Glutamatergic neuron (in vitro differentiated cells): ENCODE results near the gene HIC1. TPM values are rescaled to one million over a fixed set of nuclear protein-coding genes. Genes with fewer than 3 reads are reported as not detected.

Experiments
- DNase-seq: peaks from one replicate; pipeline ENCODE4 v3.0.0; 2022
- H3K27ac Mint-ChIP-seq: one replicate; pipeline ENCODE4 v1.8.0; 2020; ENCODE audit warnings: mild to moderate bottlenecking, mixed read lengths, inconsistent platforms; ENCODE audit not compliant: unreplicated experiment
- H3K27me3 Mint-ChIP-seq: one replicate; pipeline ENCODE4 v1.8.0; 2020; ENCODE audit warnings: mild to moderate bottlenecking, moderate library complexity, mixed read lengths, inconsistent platforms; ENCODE audit not compliant: unreplicated experiment
- H3K36me3 Mint-ChIP-seq: one replicate; pipeline ENCODE4 v1.8.0; 2020; ENCODE audit warnings: mild to moderate bottlenecking, mixed read lengths, inconsistent platforms; ENCODE audit not compliant: unreplicated experiment
- H3K4me1 Mint-ChIP-seq: one replicate; pipeline ENCODE4 v1.8.0; 2020; ENCODE audit warnings: mild to moderate bottlenecking, low read depth, mixed read lengths, inconsistent platforms; ENCODE audit not compliant: unreplicated experiment
- H3K4me3 Mint-ChIP-seq: one replicate; pipeline ENCODE4 v1.8.0; 2020; ENCODE audit warnings: mild to moderate bottlenecking, mixed read lengths, inconsistent platforms; ENCODE audit not compliant: unreplicated experiment
- H3K9me3 Mint-ChIP-seq: one replicate; pipeline ENCODE4 v1.8.0; 2020; ENCODE audit warnings: mild to moderate bottlenecking, moderate library complexity, mixed read lengths, inconsistent platforms; ENCODE audit not compliant: unreplicated experiment
- total RNA-seq: library from RNA; stranded (reverse); fragmentation: NEBNext Ultra II Directional; extraction: Animal tissue kit (Norgen Biotek cat#: 25700); gene quantifications from one replicate; pipeline ENCODE4 v1.2.1, GENCODE V29; 2021; ENCODE audit not compliant: unreplicated experiment
- TF ChIP-seq, protein P1 (sequence below): fragments of 200-600 bp; sonication (generic); IDR thresholded peaks from one replicate; pipeline ENCODE4 v1.5.0; 2021; ENCODE audit not compliant: partially characterized antibody, unreplicated experiment

Gene HIC1
- total RNA-seq, 1 donor from 2014 or later: 2.5 TPM

DNA sequence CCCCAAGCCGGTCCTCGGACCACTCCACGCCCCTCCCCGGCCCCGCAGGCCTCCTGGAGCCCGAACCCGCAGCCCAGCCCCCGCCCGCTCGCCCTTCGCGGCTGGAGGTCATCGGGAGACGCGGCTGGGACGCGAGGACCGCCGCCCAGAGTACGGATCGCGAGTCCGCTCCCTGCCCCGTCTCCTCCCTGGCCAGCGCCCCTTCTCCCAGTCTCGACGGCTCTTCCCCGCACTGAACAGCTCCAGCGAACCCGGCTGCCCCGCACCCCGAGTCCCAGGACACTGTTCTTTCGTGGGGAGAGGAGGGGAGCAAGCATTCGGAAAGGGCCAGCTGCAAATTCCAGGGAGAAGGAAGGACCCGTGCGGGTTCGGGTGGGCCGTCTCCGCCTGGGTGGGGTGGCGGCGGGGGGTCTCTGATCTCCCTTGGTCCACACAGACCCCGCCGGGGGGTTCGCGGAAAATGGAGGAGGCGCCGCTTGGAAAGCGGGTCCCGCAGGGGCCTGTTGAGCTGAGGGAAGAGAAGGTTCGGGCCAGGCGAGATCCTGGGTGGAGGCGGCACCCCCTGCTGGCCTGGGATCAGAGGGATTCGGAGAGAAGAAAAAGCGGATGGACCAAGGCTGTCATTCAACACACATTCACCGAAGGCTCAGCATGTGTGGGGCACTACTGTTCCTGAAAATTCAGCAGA is 29.1 kb upstream of the HIC1 start:
- H3K9me3 Mint-ChIP-seq: peaks cover 6% of the 10 kb centered on the region
- H3K27ac Mint-ChIP-seq: peak overlapping the region; percentile 7
- TF ChIP-seq, protein P1, sequence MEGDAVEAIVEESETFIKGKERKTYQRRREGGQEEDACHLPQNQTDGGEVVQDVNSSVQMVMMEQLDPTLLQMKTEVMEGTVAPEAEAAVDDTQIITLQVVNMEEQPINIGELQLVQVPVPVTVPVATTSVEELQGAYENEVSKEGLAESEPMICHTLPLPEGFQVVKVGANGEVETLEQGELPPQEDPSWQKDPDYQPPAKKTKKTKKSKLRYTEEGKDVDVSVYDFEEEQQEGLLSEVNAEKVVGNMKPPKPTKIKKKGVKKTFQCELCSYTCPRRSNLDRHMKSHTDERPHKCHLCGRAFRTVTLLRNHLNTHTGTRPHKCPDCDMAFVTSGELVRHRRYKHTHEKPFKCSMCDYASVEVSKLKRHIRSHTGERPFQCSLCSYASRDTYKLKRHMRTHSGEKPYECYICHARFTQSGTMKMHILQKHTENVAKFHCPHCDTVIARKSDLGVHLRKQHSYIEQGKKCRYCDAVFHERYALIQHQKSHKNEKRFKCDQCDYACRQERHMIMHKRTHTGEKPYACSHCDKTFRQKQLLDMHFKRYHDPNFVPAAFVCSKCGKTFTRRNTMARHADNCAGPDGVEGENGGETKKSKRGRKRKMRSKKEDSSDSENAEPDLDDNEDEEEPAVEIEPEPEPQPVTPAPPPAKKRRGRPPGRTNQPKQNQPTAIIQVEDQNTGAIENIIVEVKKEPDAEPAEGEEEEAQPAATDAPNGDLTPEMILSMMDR: peak; percentile 73
- no peaks in the 10 kb centered on the region for H3K36me3 Mint-ChIP-seq
- H3K4me1 Mint-ChIP-seq: peaks cover 13% of the 10 kb centered on the region
- DNase-seq: peak; percentile 90
- peak overlapping the region; percentile 85 for H3K4me3 Mint-ChIP-seq
- H3K27me3 Mint-ChIP-seq: peaks cover 9% of the 10 kb centered on the region

DNA sequence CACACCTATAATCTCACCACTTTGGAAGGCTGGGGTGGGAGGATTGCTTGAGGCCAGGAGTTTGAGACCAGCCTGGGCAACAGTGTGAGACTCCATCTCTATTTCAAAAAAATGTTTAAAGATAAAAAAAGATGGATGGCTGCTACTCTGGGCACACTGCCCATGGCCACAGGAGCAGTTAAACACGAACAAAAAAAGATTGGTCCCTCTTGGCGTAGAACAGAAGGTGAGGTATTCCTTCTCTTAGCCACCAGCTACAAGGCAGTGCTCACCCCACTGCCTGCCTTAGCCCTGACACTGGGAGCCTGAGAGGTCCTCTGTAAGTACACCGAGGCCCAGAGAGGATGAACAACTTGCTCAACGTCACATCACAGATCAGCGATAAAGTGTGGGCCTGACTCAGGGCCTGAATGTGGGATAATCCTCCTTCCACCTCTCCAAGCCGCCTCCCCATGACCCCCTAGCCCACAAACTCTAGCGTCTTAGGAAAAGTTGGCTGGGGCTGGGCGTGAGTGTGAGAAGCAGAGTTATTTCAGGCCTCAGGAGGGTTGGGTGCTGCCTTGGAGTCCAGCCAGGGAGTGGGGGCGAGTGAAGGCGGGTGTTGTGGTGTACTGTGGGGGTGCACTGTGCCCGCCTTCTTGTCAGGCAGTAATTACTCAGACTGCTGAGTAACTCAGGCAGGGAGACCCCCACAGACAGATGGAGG is 27.2 kb upstream of the HIC1 start:
- Mint-ChIP-seq H3K36me3 (no peaks in the 10 kb centered on the region), H3K27me3 (peaks cover 9% of the 10 kb centered on the region), H3K4me3 (peak overlapping the region; percentile 32), H3K9me3 (peaks cover 4% of the 10 kb centered on the region), H3K27ac (no peak overlapping the region), H3K4me1 (peaks cover 10% of the 10 kb centered on the region)
- TF ChIP-seq, protein P1: no peak
- no peak for DNase-seq

DNA sequence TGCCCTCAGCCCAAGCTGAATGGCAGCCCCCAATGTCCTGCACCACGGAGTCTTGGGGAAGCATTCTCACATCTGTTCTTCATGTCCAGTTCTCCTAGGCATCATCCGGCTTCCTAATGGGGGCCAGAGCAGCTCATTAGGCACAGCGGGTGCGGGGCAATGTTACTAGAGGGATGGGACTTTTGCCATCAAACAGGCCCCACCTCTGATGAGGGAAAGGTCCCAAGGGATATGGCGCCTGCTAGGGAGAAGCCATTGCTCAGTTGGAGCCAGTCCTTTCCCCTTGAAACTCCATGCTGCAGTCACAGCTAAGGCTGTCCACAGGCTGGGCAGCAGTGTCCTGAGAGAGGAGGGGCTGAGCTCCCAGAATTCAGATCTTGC is 26.7 kb upstream of the HIC1 start:
- TF ChIP-seq, protein P1: no peak
- peaks cover 4% of the 10 kb centered on the region for H3K9me3 Mint-ChIP-seq
- H3K36me3 Mint-ChIP-seq: no peaks in the 10 kb centered on the region
- DNase-seq: no peak
- H3K27me3 Mint-ChIP-seq: peaks cover 9% of the 10 kb centered on the region
- peak overlapping the region; percentile 18 for H3K4me3 Mint-ChIP-seq
- peaks cover 11% of the 10 kb centered on the region for H3K4me1 Mint-ChIP-seq
- H3K27ac Mint-ChIP-seq: peak overlapping the region; percentile 48

DNA sequence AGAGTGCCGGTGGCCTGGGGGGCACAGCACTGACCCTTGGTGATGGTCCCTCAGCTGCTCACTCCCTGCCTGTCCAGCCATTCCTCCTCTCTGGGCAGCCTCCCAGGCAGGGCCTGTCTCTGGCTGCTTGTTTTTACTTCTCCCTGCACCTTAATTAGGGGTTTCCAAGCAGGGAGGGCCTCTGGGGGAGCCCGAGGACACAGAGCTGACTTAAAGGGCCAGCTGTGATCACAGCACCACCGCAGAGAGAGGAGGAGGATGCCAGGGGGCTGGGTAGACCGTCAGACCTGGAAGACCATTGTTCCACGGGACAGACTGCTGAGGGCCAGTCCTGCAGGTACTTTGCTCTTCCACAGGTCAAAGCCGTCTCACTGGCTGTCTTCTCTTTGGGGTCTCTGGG is 26.2 kb upstream of the HIC1 start:
- peaks cover 9% of the 10 kb centered on the region for H3K27me3 Mint-ChIP-seq

More for the DNA sequence above, 26.2 kb upstream of the HIC1 start:
- Mint-ChIP-seq H3K36me3 (no peaks in the 10 kb centered on the region), H3K9me3 (peaks cover 4% of the 10 kb centered on the region), H3K27ac (no peak overlapping the region), H3K4me1 (peaks cover 12% of the 10 kb centered on the region), H3K4me3 (peak overlapping the region; percentile 20)
- TF ChIP-seq, protein P1: no peak
- peak; percentile 29 for DNase-seq
